Hepatocyte (in vitro differentiated cells): ENCODE measurements around the gene SERPINB2. TPM values are rescaled to one million over a fixed set of nuclear protein-coding genes. Genes with fewer than 3 reads are reported as not detected.
"Not testable (repeated sequence)": the region's sequence is repeated elsewhere in the genome, so short reads cannot be mapped to it uniquely, and the experiment has no call there.

ENCODE experiments used
- DNase-seq: peaks from one replicate; pipeline ENCODE4 v3.0.0-alpha.2; 2016; ENCODE audit warnings: low spot score
- H2AFZ ChIP-seq: fragments of 200-600 bp; sonication (generic); 2 replicates; pipeline ENCODE4 v1.6.0; 2016; ENCODE audit warnings: antibody characterized with exemption, mild to moderate bottlenecking
- H3K27ac ChIP-seq: fragments of 200-600 bp; sonication (generic); 2 replicates; pipeline ENCODE4 v1.5.1; 2016; ENCODE audit warnings: mild to moderate bottlenecking
- H3K27me3 ChIP-seq: fragments of 200-600 bp; sonication (generic); 2 replicates; pipeline ENCODE4 v1.6.1; 2016
- H3K36me3 ChIP-seq: fragments of 200-600 bp; sonication (generic); replicated peaks from 2 replicates; pipeline ENCODE4 v1.5.1; 2016; ENCODE audit warnings: low read depth; ENCODE audit not compliant: insufficient read depth
- H3K4me1 ChIP-seq: fragments of 200-600 bp; sonication (generic); 2 replicates; pipeline ENCODE4 v1.5.1; 2016; ENCODE audit warnings: mild to moderate bottlenecking, moderate library complexity; ENCODE audit not compliant: insufficient read depth
- H3K4me2 ChIP-seq: fragments of 200-600 bp; sonication (generic); 2 replicates; pipeline ENCODE4 v1.6.0; 2016
- H3K4me3 ChIP-seq: fragments of 200-600 bp; sonication (generic); 2 replicates; pipeline ENCODE4 v1.5.1; 2016; ENCODE audit warnings: mild to moderate bottlenecking
- H3K79me2 ChIP-seq: fragments of 200-600 bp; sonication (generic); 2 replicates; pipeline ENCODE4 v1.6.0; 2017; ENCODE audit warnings: mild to moderate bottlenecking
- H3K9me2 ChIP-seq: fragments of 200-600 bp; sonication (generic); replicated peaks from 2 replicates; pipeline ENCODE4 v1.6.0; 2017; ENCODE audit warnings: mild to moderate bottlenecking; ENCODE audit not compliant: insufficient read depth
- H3K9me3 ChIP-seq: fragments of 200-600 bp; sonication (generic); 2 replicates; pipeline ENCODE4 v1.5.1; 2016; ENCODE audit warnings: low read depth, mild to moderate bottlenecking
- H4K20me1 ChIP-seq: fragments of 200-600 bp; sonication (generic); 2 replicates; pipeline ENCODE4 v1.6.0; 2016; ENCODE audit warnings: mild to moderate bottlenecking; ENCODE audit not compliant: insufficient read depth, poor library complexity, severe bottlenecking
- EZH2 ChIP-seq: fragments of 200-600 bp; sonication (generic); IDR thresholded peaks from 2 replicates; pipeline ENCODE4 v1.6.1; 2016; ENCODE audit warnings: antibody characterized with exemption, mild to moderate bottlenecking, borderline replicate concordance
- EZH2phosphoT487 ChIP-seq: fragments of 200-600 bp; sonication (generic); IDR thresholded peaks from one replicate; pipeline ENCODE4 v1.6.1; 2018; ENCODE audit warnings: antibody characterized with exemption, mild to moderate bottlenecking, low read depth, moderate library complexity; ENCODE audit not compliant: unreplicated experiment, severe bottlenecking
- WGBS: methylation state at CpG from one replicate; pipeline ENCODE4 v1.1.6; 2016; ENCODE audit warnings: low lambda C conversion rate; ENCODE audit errors: missing lambda C conversion rate; 5-methylcytosine and 5-hydroxymethylcytosine counted together
- polyA plus RNA-seq: library from polyadenylated mRNA; unstranded; fragments of >200 nt; fragmentation: Nextera tagmentation; extraction: Ambion mirVana; gene quantifications from 2 replicates; pipeline ENCODE4 v1.2.1, GENCODE V29; 2016
- total RNA-seq: library from RNA; depleted of rRNA; stranded (reverse); fragments of >200 nt; gene quantifications from 2 replicates; pipeline ENCODE4 v1.2.3, GENCODE V29; 2014
- TF ChIP-seq, protein P1 (sequence below): fragments of 200-600 bp; sonication (generic); IDR thresholded peaks from 2 replicates; pipeline ENCODE4 v1.5.1; 2016; ENCODE audit warnings: antibody characterized with exemption, mild to moderate bottlenecking; ENCODE audit not compliant: poor library complexity

Gene SERPINB2
- total and polyA plus RNA-seq, 2 experiments from 2014 or later, result 0.86 to 1.9 TPM

DNA sequence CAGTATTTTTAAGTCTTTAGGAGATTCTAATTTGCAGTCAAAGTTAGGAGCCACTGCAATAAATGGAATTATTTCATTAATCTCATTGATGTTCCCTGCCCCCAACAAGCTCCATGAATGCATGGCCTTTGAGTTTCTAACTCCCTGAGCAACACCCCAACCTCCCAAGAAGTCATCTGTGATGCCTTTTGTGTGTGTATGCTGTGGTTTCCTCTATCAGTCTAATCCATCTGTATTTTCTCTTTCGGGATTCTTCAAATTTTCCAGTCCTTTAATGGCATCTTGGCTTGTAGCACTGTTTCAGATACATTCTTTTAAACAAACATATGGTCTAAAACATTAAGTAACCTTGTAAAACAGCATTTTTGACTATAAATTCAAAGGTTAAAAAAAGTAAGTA lies 37.0 kb downstream of the SERPINB2 start:
- no peaks in the 10 kb centered on the region for H3K9me2 ChIP-seq
- no peak for DNase-seq
- H3K27me3 ChIP-seq, result no peaks in the 10 kb centered on the region
- no peaks in the 10 kb centered on the region for H4K20me1 ChIP-seq
- no peak overlapping the region for H2AFZ ChIP-seq
- no peaks in the 10 kb centered on the region for H3K4me1 ChIP-seq
- 69% methylated on average over 1 of the region's 1 CpG for WGBS
- no peaks in the 10 kb centered on the region for H3K79me2 ChIP-seq
- no peak overlapping the region for H3K4me3 ChIP-seq
- no peaks in the 10 kb centered on the region for H3K9me3 ChIP-seq
- H3K36me3 ChIP-seq, result no peaks in the 10 kb centered on the region
- H3K27ac ChIP-seq, result no peak overlapping the region
- TF ChIP-seq EZH2 (no peak), EZH2phosphoT487 (no peak)
- TF ChIP-seq, protein P1, sequence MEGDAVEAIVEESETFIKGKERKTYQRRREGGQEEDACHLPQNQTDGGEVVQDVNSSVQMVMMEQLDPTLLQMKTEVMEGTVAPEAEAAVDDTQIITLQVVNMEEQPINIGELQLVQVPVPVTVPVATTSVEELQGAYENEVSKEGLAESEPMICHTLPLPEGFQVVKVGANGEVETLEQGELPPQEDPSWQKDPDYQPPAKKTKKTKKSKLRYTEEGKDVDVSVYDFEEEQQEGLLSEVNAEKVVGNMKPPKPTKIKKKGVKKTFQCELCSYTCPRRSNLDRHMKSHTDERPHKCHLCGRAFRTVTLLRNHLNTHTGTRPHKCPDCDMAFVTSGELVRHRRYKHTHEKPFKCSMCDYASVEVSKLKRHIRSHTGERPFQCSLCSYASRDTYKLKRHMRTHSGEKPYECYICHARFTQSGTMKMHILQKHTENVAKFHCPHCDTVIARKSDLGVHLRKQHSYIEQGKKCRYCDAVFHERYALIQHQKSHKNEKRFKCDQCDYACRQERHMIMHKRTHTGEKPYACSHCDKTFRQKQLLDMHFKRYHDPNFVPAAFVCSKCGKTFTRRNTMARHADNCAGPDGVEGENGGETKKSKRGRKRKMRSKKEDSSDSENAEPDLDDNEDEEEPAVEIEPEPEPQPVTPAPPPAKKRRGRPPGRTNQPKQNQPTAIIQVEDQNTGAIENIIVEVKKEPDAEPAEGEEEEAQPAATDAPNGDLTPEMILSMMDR, result no peak
- H3K4me2 ChIP-seq, result no peak overlapping the region

DNA sequence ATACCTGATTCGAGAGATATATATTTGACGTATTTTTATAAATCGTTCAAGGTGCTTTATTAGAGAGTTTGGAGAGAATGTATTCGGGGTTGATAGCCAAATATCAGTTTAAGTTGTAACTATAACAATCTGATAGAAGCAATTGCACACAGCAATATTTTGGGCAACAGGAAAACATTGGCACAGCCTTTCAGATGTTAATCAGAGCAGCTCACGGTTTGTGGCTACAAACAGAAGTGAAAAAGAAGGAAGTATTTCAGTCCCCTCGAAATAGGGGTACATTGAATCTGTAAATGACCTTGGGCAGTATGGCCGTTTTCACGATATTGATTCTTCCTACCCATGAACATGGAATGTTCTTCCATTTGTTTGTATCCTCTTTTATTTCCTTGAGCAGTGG lies 40.8 kb downstream of the SERPINB2 start:
- Histone ChIP-seq H3K36me3 (no peaks in the 10 kb centered on the region), H3K4me3 (no peak overlapping the region), H3K9me2 (no peaks in the 10 kb centered on the region), H3K79me2 (no peaks in the 10 kb centered on the region), H3K9me3 (no peaks in the 10 kb centered on the region), H3K4me1 (no peaks in the 10 kb centered on the region), H3K27ac (no peak overlapping the region), H3K4me2 (no peak overlapping the region), H2AFZ (no peak overlapping the region), H4K20me1 (no peaks in the 10 kb centered on the region), H3K27me3 (peaks cover 9% of the 10 kb centered on the region)
- no peak for DNase-seq
- TF ChIP-seq EZH2phosphoT487 (no peak), EZH2 (no peak)
- TF ChIP-seq, protein P1, result no peak
- WGBS, result 83% methylated on average over 8 of the region's 8 CpGs

DNA sequence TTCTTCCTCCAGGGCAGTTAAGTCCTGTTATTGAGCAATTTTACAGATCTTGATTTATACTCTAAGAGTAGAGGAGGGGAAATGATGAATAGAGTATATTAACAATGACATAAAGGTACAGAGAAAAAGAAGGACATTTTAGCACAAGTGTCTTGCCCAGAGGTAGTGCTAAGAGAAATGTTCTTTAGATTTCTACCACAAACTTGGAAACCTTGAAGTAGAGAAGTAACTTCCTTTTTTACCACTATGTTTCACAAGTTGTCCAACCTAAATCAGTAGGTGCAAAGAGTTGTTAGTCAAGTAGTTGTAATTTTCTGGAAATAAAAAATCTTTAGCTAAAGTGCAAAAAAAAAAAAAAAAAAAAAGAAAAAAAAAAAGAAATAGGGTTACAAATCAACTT lies 41.9 kb downstream of the SERPINB2 start:
- not testable (repeated sequence) for H3K4me2 ChIP-seq, H3K4me1 ChIP-seq, H3K27me3 ChIP-seq, H4K20me1 ChIP-seq, H3K27ac ChIP-seq, H3K36me3 ChIP-seq, H3K9me2 ChIP-seq, DNase-seq, H3K4me3 ChIP-seq, H3K9me3 ChIP-seq, H3K79me2 ChIP-seq, H2AFZ ChIP-seq

DNA sequence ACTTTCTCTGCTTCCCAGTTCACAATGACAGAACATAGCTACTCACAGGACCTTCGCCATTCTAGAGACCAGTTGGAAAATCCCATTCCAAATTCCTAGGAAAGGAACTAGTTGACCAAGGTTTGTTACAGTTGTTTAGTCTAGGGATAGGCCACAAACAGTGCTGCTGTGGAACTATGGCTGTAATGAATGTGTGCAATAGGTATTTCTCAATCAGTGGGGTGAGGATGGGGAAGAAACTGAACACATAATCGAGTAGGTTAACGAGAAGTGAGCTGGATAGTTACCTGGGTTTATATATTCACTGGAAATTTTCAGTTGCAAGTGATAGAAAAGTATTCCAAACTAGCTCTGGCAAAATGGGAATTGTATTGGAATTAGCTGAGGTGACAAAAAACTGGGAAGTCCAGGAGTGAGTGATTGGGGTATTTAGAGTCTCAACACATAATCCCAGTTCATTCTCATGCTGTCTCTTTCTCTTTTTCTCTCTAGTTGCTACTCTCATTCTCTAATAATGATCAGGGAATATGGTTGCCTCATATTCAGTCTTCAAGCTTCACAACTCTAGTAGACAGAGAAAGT lies 43.4 kb downstream of the SERPINB2 start:
- H3K9me2 ChIP-seq, result no peaks in the 10 kb centered on the region
- H3K27me3 ChIP-seq, result peaks cover 12% of the 10 kb centered on the region
- no peaks in the 10 kb centered on the region for H3K79me2 ChIP-seq
- no peak for TF ChIP-seq EZH2
- no peak overlapping the region for H3K4me2 ChIP-seq
- DNase-seq, result no peak
- H3K36me3 ChIP-seq, result no peaks in the 10 kb centered on the region
- H3K4me3 ChIP-seq, result no peak overlapping the region
- H3K27ac ChIP-seq, result no peak overlapping the region
- H3K9me3 ChIP-seq, result no peaks in the 10 kb centered on the region
- H2AFZ ChIP-seq, result no peak overlapping the region
- 93% methylated on average over 3 of the region's 3 CpGs for WGBS
- H4K20me1 ChIP-seq, result no peaks in the 10 kb centered on the region
- H3K4me1 ChIP-seq, result no peaks in the 10 kb centered on the region
